AG04450 (cell line): Measurements from ENCODE around the gene GBGT1. TPM values are rescaled to one million over a fixed set of nuclear protein-coding genes. Genes with fewer than 3 reads are reported as not detected.

ENCODE experiments used
- CTCF ChIA-PET: fragments of 300-600, 350-600 bp; formaldehyde crosslinking; extraction: SDS; loops from one replicate; lab custom pipeline; 2022; ENCODE audit warnings: antibody characterized with exemption, inconsistent platforms; lab: Charles Lee
- POLR2A ChIA-PET: fragments of 350-600 bp; formaldehyde crosslinking; extraction: SDS; loops from one replicate; lab custom pipeline; 2021; ENCODE audit warnings: antibody characterized with exemption, inconsistent platforms; lab: Yijun Ruan, JAX
- DNase-seq: peaks from one replicate; pipeline ENCODE4 v3.0.0-alpha.2; 2011; ENCODE audit warnings: low read depth, low spot score
- H3K27ac ChIP-seq: one replicate; pipeline ENCODE4 v1.5.1; 2012; ENCODE audit warnings: low read depth, low read length, control low read depth
- H3K27me3 ChIP-seq: one replicate; pipeline ENCODE4 v1.6.0; 2012; ENCODE audit warnings: low read length; ENCODE audit not compliant: control insufficient read depth, insufficient read depth
- H3K4me3 ChIP-seq: 2 replicates; pipeline ENCODE4 v1.5.1; 2011; ENCODE audit warnings: mild to moderate bottlenecking, low read depth, low read length, control low read depth
- H3K9me3 ChIP-seq: 2 replicates; pipeline ENCODE4 v1.5.1; 2012; ENCODE audit warnings: low read length; ENCODE audit not compliant: control insufficient read depth, insufficient read depth
- polyA plus RNA-seq: library from polyadenylated mRNA; depleted of rRNA; stranded (reverse); fragments of >200 nt; gene quantifications from 2 replicates; pipeline ENCODE4 v1.2.3, GENCODE V29; 2011
- TF ChIP-seq, protein P1 (sequence below): IDR thresholded peaks from 2 replicates; pipeline ENCODE4 v1.5.1; 2011; ENCODE audit warnings: low read depth, low read length, control low read depth, inconsistent platforms

Gene GBGT1
- polyA plus RNA-seq, 1 experiment, result 3.5 TPM

DNA sequence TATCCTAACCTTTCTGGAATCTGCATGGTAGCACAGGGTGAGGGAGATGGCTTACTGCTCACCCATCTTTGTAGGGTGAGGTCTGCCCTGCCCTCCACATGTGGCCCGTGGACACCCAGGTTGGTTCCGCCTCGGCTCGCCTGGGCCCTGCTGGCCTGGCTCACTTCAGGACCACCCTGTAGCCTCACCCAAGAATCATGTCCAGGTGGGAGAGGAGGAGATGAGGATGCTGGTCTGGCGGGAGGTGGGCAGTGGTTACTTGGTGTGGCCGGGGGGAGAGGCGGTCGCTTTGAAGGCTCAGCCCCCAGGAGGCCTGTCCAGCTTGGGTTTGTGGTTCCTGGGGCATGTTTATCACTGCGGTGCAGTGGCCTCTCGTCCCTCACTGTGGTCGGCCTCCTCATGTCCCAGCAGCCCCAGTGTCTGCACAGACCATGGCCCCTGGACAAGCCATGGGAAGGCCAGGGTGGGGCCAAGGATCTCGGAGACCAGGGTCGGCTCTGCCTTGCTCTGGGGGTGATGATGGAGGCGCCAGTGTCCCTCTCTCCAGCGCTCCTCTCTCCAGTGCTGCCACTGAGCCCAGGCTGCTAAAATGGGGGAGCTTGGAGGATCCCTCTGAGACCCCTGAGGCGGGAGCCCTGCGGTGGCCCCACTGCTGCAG lies 40.8 kb upstream of the GBGT1 start:
- TF ChIP-seq, protein P1, sequence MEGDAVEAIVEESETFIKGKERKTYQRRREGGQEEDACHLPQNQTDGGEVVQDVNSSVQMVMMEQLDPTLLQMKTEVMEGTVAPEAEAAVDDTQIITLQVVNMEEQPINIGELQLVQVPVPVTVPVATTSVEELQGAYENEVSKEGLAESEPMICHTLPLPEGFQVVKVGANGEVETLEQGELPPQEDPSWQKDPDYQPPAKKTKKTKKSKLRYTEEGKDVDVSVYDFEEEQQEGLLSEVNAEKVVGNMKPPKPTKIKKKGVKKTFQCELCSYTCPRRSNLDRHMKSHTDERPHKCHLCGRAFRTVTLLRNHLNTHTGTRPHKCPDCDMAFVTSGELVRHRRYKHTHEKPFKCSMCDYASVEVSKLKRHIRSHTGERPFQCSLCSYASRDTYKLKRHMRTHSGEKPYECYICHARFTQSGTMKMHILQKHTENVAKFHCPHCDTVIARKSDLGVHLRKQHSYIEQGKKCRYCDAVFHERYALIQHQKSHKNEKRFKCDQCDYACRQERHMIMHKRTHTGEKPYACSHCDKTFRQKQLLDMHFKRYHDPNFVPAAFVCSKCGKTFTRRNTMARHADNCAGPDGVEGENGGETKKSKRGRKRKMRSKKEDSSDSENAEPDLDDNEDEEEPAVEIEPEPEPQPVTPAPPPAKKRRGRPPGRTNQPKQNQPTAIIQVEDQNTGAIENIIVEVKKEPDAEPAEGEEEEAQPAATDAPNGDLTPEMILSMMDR, result no peak
- Histone ChIP-seq H3K9me3 (peaks cover 8% of the 10 kb centered on the region; the same call in 1 of the 2 replicates), H3K27me3 (peaks cover 17% of the 10 kb centered on the region), H3K4me3 (no peak overlapping the region), H3K27ac (no peak overlapping the region)
- DNase-seq, result no peak
- ChIA-PET POLR2A (no interaction called here), CTCF (no interaction called here)

DNA sequence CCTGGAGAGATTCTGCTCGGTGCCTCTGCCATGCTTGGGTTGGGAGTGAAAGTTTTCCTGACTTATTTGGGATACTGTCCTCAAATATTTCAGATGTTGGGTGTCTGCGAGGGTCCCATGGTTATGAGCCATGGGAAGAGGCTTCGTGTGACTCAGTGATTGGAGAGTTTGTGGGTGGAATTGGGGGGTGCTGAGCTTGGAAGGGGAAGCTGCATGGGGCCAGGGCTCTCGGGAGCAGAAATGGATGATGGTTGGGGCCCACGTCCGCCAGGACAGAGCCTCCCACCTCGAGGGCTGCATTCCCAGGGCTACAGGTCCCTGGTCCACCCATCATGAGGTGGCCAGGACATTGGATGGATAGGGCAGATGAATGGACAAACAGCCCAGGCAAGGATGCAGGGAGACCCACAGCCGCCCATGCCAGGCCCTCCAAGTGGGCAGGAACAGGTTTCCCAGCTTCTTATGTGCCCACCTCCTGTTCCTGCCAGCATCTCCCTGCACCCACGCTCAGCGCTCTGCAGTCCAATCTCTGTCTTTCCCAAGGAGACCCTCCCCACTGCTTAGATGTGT lies 39.9 kb upstream of the GBGT1 start:
- Histone ChIP-seq H3K27ac (no peak overlapping the region), H3K27me3 (peaks cover 19% of the 10 kb centered on the region), H3K9me3 (peaks cover 8% of the 10 kb centered on the region; the same call in 1 of the 2 replicates), H3K4me3 (no peak overlapping the region)
- CTCF ChIA-PET, result no interaction called here
- TF ChIP-seq, protein P1, result no peak
- POLR2A ChIA-PET, result no interaction called here
- DNase-seq, result no peak

DNA sequence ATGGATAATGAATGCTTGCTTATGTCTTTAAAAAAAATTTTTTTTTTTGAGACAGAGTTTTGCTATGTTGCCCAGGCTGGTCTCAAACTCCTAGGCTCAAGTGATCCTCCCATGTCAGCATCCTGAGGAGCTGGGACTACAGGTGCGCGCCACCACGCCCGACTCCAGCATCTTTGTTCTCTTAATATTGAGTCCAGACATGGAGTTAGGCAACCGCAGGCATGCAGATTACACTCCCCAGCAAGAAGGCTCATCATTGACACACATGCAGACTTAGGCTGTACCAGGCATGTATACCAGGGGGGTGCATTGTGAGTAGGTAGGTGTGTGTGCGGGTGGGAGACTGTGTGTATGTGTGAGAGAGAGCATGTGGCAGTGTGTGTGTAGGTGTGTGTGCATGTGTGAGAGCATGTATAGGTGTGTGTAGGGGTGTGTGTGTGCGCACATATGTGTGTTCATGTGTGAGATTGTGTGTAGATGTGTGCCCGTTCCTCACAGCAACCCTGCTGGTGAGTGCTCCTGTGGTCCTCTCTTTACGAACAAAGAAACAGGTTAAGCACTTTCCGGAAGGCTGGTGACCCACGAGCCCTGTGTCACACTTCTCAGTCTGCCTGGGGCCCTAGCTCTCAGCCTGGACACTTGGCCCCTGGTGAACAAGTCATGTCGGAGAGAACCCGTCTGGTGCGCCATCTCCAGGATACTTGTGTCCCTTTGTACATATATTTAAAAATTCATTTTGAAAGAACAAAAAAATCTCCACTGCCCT lies 39.2 kb upstream of the GBGT1 start:
- H3K27me3 ChIP-seq, result peaks cover 19% of the 10 kb centered on the region
- ChIA-PET CTCF (no interaction called here), POLR2A (no interaction called here)
- TF ChIP-seq, protein P1, result no peak
- DNase-seq, result no peak
- peaks cover 8% of the 10 kb centered on the region; the same call in 1 of the 2 replicates for H3K9me3 ChIP-seq
- no peak overlapping the region for H3K4me3 ChIP-seq
- H3K27ac ChIP-seq, result no peak overlapping the region

DNA sequence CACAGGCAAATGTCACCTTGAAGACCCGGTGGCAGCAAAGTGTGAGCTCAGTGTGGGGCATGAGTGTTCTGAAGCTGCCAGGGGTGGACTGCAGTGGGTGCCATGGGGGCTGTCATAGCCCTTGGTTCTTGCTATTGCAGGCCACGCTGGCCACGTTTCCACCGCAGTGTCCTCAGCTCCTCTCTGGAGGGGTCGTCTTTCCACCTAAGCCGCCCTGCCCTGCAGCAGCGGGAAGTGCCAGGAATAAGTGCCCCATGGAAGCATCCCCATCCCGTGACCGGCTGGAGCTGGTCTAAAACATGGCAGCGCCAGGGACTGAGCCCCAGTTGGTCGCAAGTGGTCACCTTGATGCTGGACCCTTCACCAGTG lies 38.4 kb upstream of the GBGT1 start:
- CTCF ChIA-PET, result interaction anchor here (1.1 kb wide), 1 partner anchor 16 kb away, joined by 4 read pairs; no protein-coding TSS in a partner anchor
- Histone ChIP-seq H3K27ac (no peak overlapping the region), H3K9me3 (peaks cover 8% of the 10 kb centered on the region; the same call in 1 of the 2 replicates), H3K4me3 (no peak overlapping the region), H3K27me3 (peaks cover 19% of the 10 kb centered on the region)
- TF ChIP-seq, protein P1, result no peak
- POLR2A ChIA-PET, result no interaction called here
- no peak for DNase-seq
